ENCODE results near the gene DMKN. TPM values are rescaled to one million over a fixed set of nuclear protein-coding genes. Genes with fewer than 3 reads are reported as not detected.

Gene DMKN
- total and polyA plus RNA-seq, 2 of the 4 experiments (the other 2 are of a cell fraction): 0.36 to 2.4 TPM

DNA sequence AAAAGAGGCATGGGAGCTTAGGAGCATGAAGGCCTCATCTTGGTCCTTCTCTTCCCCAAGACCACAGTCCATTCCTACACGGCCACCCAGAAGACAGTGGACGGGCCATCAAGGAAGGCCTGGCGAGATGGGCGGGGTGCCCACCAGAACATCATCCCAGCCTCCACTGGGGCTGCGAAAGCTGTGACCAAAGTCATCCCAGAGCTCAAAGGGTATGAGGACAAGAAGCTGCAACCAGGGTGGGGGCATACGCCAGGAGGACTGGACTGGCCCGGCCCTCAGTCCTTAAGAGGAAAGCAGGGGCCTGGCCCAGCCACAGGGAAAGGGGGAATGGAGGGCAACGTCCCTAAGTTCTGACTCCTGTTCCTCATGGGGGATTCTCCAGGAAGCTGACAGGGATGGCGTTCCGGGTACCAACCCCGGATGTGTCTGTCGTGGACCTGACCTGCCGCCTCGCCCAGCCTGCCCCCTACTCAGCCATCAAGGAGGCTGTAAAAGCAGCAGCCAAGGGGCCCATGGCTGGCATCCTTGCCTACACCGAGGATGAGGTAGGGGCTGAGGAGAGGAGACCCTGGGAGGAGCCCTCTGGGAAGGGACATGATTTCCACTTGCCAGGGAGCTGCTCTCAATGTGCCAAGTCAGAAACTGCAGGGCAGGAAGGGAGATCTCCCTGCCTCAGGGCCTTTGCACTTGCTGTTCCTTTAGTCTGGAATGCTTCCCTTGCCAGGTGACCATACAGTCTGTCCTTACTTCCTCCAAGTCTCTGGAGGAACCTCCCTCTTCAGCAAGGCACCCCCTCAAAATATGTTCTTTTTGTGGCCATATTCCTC is 30.0 kb upstream of the DMKN start:
- Histone ChIP-seq H4K20me1 (ENCODE audit: insufficient read depth, low read length) (no peaks in the 10 kb centered on the region), H3K79me1 (ENCODE audit: low read depth in 1 of 2, low read length in 2 of 2) (peaks cover 29 to 45% of the 10 kb centered on the region in 2 experiments), H3K36me3 (ENCODE audit: control insufficient read depth, insufficient read depth, low read length) (peaks cover 4% of the 10 kb centered on the region; the same call in 1 of the 2 replicates), H4K8ac (ENCODE audit: low read depth in 2 of 2, low read length in 2 of 2) (no peak overlapping the region), H3K9ac (ENCODE audit: low read depth, low read length) (no peak overlapping the region), H2BK20ac (ENCODE audit: low read depth, low read length) (no peak overlapping the region), H3K4me1 (ENCODE audit: control insufficient read depth, insufficient read depth, low read length) (peaks cover 8% of the 10 kb centered on the region), H3K27me3 (ENCODE audit: control insufficient read depth, insufficient read depth, low read length) (no peaks in the 10 kb centered on the region), H3K27ac (ENCODE audit: insufficient read depth, low read length) (no peak overlapping the region), H3K14ac (replicated peaks; ENCODE audit: low read depth, low read length) (no peak overlapping the region), H2AFZ (replicated peaks; ENCODE audit: low read length, poor library complexity) (no peak overlapping the region), H3K18ac (ENCODE audit: low read depth, low read length) (no peak overlapping the region), H2BK5ac (ENCODE audit: low read depth, low read length, poor library complexity, severe bottlenecking) (no peak overlapping the region), H2BK120ac (ENCODE audit: low read depth, low read length) (no peak overlapping the region), H3K9me3 (ENCODE audit: control insufficient read depth, insufficient read depth, low read length) (no peaks in the 10 kb centered on the region), H3K56ac (ENCODE audit: extremely low read depth, insufficient read depth, low read length) (no peak overlapping the region), H2AK9ac (replicated peaks; ENCODE audit: low read depth, low read length, poor library complexity) (peak overlapping the region; percentile 10), H3K9me1 (ENCODE audit: insufficient read depth, low read length) (peaks cover 9% of the 10 kb centered on the region; the same call in 1 of the 2 replicates), H4K5ac (ENCODE audit: low read depth, low read length) (no peak overlapping the region), H3K23ac (ENCODE audit: low read depth, low read length) (no peak overlapping the region), H3K4ac (ENCODE audit: low read depth, low read length) (no peak overlapping the region), H2BK15ac (ENCODE audit: low read depth, low read length) (no peak overlapping the region), H3K4me3 (ENCODE audit: insufficient read depth, low read depth, low read length) (no peak overlapping the region), H3K4me2 (ENCODE audit: low read depth, low read length) (no peak overlapping the region), H2AK5ac (ENCODE audit: low read depth, low read length) (no peak overlapping the region), H4K91ac (ENCODE audit: insufficient read depth, low read depth, low read length) (no peak overlapping the region)
- WGBS, 2 experiments (ENCODE audit: extremely low coverage in 2 of 2, insufficient read length in 1 of 2): 100% methylated on average over 3 of the region's 15 CpGs; no CpG with 5 or more reads in 1 of the 2 experiments
- no peak for DNase-seq
- CTCF ChIA-PET: no interaction called here
- dilution Hi-C loops (cut with HindIII; ENCODE audit: low sequenced_read_pairs, unreplicated experiment) (no loop called here), intact Hi-C loops (cut with micrococcal nuclease) (loop anchor here (2.0 kb wide), 1 partner anchor 33 kb away; no protein-coding TSS in a partner anchor), in situ Hi-C loops (cut with MboI; ENCODE audit: low sequenced_read_pairs) (no loop called here)
- POLR2A ChIA-PET (ENCODE audit: unreplicated experiment): no interaction called here
- no peak for TF ChIP-seq FOS (IDR thresholded peaks at IDR 0.05; ENCODE audit: low read depth, low read length)
- no peak for TF ChIP-seq POLR2A (IDR thresholded peaks at IDR 0.05; ENCODE audit: low read depth, low read length)
- TF ChIP-seq RAD21 (IDR thresholded peaks at IDR 0.05; ENCODE audit: low read length): no peak
- no peak for TF ChIP-seq CEBPB (IDR thresholded peaks at IDR 0.05; ENCODE audit: low read depth, low read length)
- TF ChIP-seq, protein P1, sequence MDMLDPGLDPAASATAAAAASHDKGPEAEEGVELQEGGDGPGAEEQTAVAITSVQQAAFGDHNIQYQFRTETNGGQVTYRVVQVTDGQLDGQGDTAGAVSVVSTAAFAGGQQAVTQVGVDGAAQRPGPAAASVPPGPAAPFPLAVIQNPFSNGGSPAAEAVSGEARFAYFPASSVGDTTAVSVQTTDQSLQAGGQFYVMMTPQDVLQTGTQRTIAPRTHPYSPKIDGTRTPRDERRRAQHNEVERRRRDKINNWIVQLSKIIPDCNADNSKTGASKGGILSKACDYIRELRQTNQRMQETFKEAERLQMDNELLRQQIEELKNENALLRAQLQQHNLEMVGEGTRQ (IDR thresholded peaks at IDR 0.05; ENCODE audit: low read depth, low read length): no peak
- no peak for TF ChIP-seq MAZ (IDR thresholded peaks at IDR 0.05; ENCODE audit: borderline replicate concordance, low read depth, low read length)
- BruUV-seq (replicated peaks): no TSS peak
- ATAC-seq (ENCODE audit: low read depth): no peak

All from IMR-90 (cell line).